ENCODE measurements around the gene ACVR2B. TPM values are rescaled to one million over a fixed set of nuclear protein-coding genes. Genes with fewer than 3 reads are reported as not detected.

ACVR2B gene
- polyA plus RNA-seq, 10 donors = 11.1 to 16.4 (median 12.6) TPM

GRCh38 chr3:38480930-38481329 is 27.2 kb downstream of the ACVR2B start:
- DNase-seq = no peak

GRCh38 chr3:38482951-38483350 is 29.3 kb downstream of the ACVR2B start:
- no peak for DNase-seq

GRCh38 chr3:38487323-38487722 is 33.6 kb downstream of the ACVR2B start:
- DNase-seq = no peak

GRCh38 chr3:38488949-38489348 is 35.3 kb downstream of the ACVR2B start:
- no peak for DNase-seq

- DNase-seq = no peak
Measured at GRCh38 chr3:38489766-38490165, 36.1 kb downstream of the ACVR2B start.

- peak in 2 of 3 donors; percentile 25 to 60 for DNase-seq
Measured at GRCh38 chr3:38490281-38491030, 36.8 kb downstream of the ACVR2B start.

GRCh38 chr3:38491215-38491614 is 37.5 kb downstream of the ACVR2B start:
- no peak for DNase-seq

- DNase-seq = peak in 2 of 3 donors; percentile 32 to 62
Measured at GRCh38 chr3:38493031-38493430, 39.3 kb downstream of the ACVR2B start.

GRCh38 chr3:38496131-38496910 is 42.6 kb downstream of the ACVR2B start, which contains the start of gene EXOG:
EXOG (plus strand) TSS chr3:38496340; CDS start chr3:38496368, 28 bp downstream.
- peak; percentile 91 to 97 (median 94) for DNase-seq

GRCh38 chr3:38497031-38497430 is 43.3 kb downstream of the ACVR2B start:
- peak in 1 of 3 donors; percentile 17 for DNase-seq

GRCh38 chr3:38500688-38501417 is 47.2 kb downstream of the ACVR2B start:
- no peak for DNase-seq

- no peak for DNase-seq
Measured at GRCh38 chr3:38507120-38507519, 53.4 kb downstream of the ACVR2B start.

- no peak for DNase-seq
Measured at GRCh38 chr3:38509732-38510131, 56.0 kb downstream of the ACVR2B start.

GRCh38 chr3:38510631-38511030 is 56.9 kb downstream of the ACVR2B start:
- no peak for DNase-seq

GRCh38 chr3:38511546-38511945 is 57.9 kb downstream of the ACVR2B start:
- DNase-seq = no peak

GRCh38 chr3:38515367-38515766 is 61.7 kb downstream of the ACVR2B start:
- DNase-seq = no peak

GRCh38 chr3:38516669-38517068 is 63.0 kb downstream of the ACVR2B start:
- DNase-seq = no peak

- DNase-seq = no peak
Measured at GRCh38 chr3:38519000-38519399, 65.3 kb downstream of the ACVR2B start.

- DNase-seq = no peak
Measured at GRCh38 chr3:38519651-38520050, 66.0 kb downstream of the ACVR2B start.

GRCh38 chr3:38521391-38521987 is 67.8 kb downstream of the ACVR2B start:
- DNase-seq = peak; percentile 59 to 72 (median 67)

GRCh38 chr3:38522002-38522401 is 68.3 kb downstream of the ACVR2B start:
- no peak for DNase-seq
